ENCODE results near the gene TXNL1. TPM values are rescaled to one million over a fixed set of nuclear protein-coding genes. Genes with fewer than 3 reads are reported as not detected.

TXNL1 gene
- 10 to 100 TPM in 4 of 6 donors, 1 to 10 TPM in 2; 6.9 to 53.4 (median 41.1) TPM for total RNA-seq

GRCh38 chr18:56638232-56639103 lies at the start of gene TXNL1:
TSS of gene TXNL1 (minus strand) at chr18:56638592. CDS start at chr18:56638440, 152 bp downstream.
- H3K27ac ChIP-seq, result peak within 1 kb of the TSS; percentile 97 to 99 (median 97)
- TF ChIP-seq CTCF (IDR thresholded peaks at IDR 0.05) (no peak), EP300 (IDR thresholded peaks at IDR 0.05) (peak in 1 of 4 donors; percentile 54), POLR2AphosphoS5 (IDR thresholded peaks at IDR 0.05) (peak; percentile 75 to 90), POLR2A (IDR thresholded peaks at IDR 0.05) (peak in 3 of 4 donors; percentile 49 to 87 (median 75))
- WGBS, 2 donors, result 1 to 6% methylated on average over 22 to 63 of the region's 64 CpGs
- peak within 1 kb of the TSS; percentile 65 to 90 (median 76) for H3K4me3 ChIP-seq
- ATAC-seq (ENCODE audit: low FRiP score in 2 of 2) (peak; percentile 99), DNase-seq (peak; percentile 98 to 99)
- H3K4me1 ChIP-seq, result peaks cover 12 to 41% (median 21%) of the 10 kb centered on the region in 4 donors
- H3K27me3 ChIP-seq, result no peaks in the 10 kb centered on the region
- H3K36me3 ChIP-seq, result peaks cover 0 to 11% (median 0%) of the 10 kb centered on the region in 4 donors
- H3K9me3 ChIP-seq, result no peaks in the 10 kb centered on the region

GRCh38 chr18:56684277-56684676 lies 45.9 kb upstream of the TXNL1 start:
- no peak for ATAC-seq (ENCODE audit: low FRiP score in 2 of 2)
- Histone ChIP-seq H3K36me3 (peaks cover 0 to 42% (median 5%) of the 10 kb centered on the region in 4 donors), H3K4me1 (no peaks in the 10 kb centered on the region), H3K27ac (no peak overlapping the region), H3K9me3 (no peaks in the 10 kb centered on the region), H3K27me3 (no peaks in the 10 kb centered on the region), H3K4me3 (no peak overlapping the region)
- TF ChIP-seq CTCF (IDR thresholded peaks at IDR 0.05) (no peak), POLR2AphosphoS5 (IDR thresholded peaks at IDR 0.05) (no peak), POLR2A (IDR thresholded peaks at IDR 0.05) (no peak), EP300 (IDR thresholded peaks at IDR 0.05) (no peak)
- no peak for DNase-seq
- 96 to 98% methylated on average over 3 of the region's 3 CpGs for WGBS, 2 donors

GRCh38 chr18:56678836-56679565 lies 40.6 kb upstream of the TXNL1 start:
- TF ChIP-seq CTCF (IDR thresholded peaks at IDR 0.05), result no peak
- TF ChIP-seq POLR2AphosphoS5 (IDR thresholded peaks at IDR 0.05), result no peak
- Histone ChIP-seq H3K4me1 (no peaks in the 10 kb centered on the region), H3K36me3 (peaks cover 0 to 9% (median 0%) of the 10 kb centered on the region in 4 donors), H3K27ac (no peak overlapping the region), H3K9me3 (no peaks in the 10 kb centered on the region), H3K27me3 (no peaks in the 10 kb centered on the region), H3K4me3 (no peak overlapping the region)
- DNase-seq (no peak), ATAC-seq (ENCODE audit: low FRiP score in 2 of 2) (no peak)
- WGBS, 2 donors, result 91 to 98% methylated on average over 4 of the region's 4 CpGs

- DNase-seq, result no peak
- no peaks in the 10 kb centered on the region for H3K27me3 ChIP-seq
- ATAC-seq (ENCODE audit: low FRiP score in 2 of 2), result no peak
- no peak overlapping the region for H3K27ac ChIP-seq
- TF ChIP-seq POLR2AphosphoS5 (IDR thresholded peaks at IDR 0.05), result no peak
- TF ChIP-seq CTCF (IDR thresholded peaks at IDR 0.05), result no peak
- TF ChIP-seq EP300 (IDR thresholded peaks at IDR 0.05), result no peak
- TF ChIP-seq POLR2A (IDR thresholded peaks at IDR 0.05), result no peak
- WGBS, 2 donors, result 80 to 84% methylated on average over 2 of the region's 2 CpGs
- no peaks in the 10 kb centered on the region for H3K4me1 ChIP-seq
- no peaks in the 10 kb centered on the region for H3K9me3 ChIP-seq
- peaks cover 0 to 5% (median 0%) of the 10 kb centered on the region in 4 donors for H3K36me3 ChIP-seq
- H3K4me3 ChIP-seq, result no peak overlapping the region
These were observed 38.2 kb upstream of the TXNL1 start for GRCh38 chr18:56676639-56677038.

Measured in upper lobe of left lung (tissue), 6 donors.